Osteocyte (in vitro differentiated cells): ENCODE measurements around the gene EGFL8. TPM values are rescaled to one million over a fixed set of nuclear protein-coding genes. Genes with fewer than 3 reads are reported as not detected.
A peak's percentile ranks its signal among the peaks of the same experiment; 100 is the strongest.

Source experiments
- DNase-seq: peaks from one replicate; pipeline ENCODE4 v3.0.0; 2021; ENCODE audit warnings: mixed read lengths; ENCODE audit not compliant: unreplicated experiment; ENCODE audit errors: extremely low spot score
- H3K27ac Mint-ChIP-seq: one replicate; pipeline ENCODE4 v1.8.0; 2021; ENCODE audit warnings: mild to moderate bottlenecking, mixed read lengths; ENCODE audit not compliant: unreplicated experiment
- H3K27me3 Mint-ChIP-seq: one replicate; pipeline ENCODE4 v1.8.0; 2021; ENCODE audit warnings: mixed read lengths; ENCODE audit not compliant: unreplicated experiment
- H3K36me3 Mint-ChIP-seq: one replicate; pipeline ENCODE4 v1.8.0; 2021; ENCODE audit warnings: mixed read lengths; ENCODE audit not compliant: unreplicated experiment
- H3K4me1 Mint-ChIP-seq: one replicate; pipeline ENCODE4 v1.8.0; 2021; ENCODE audit warnings: mixed read lengths; ENCODE audit not compliant: unreplicated experiment
- H3K4me3 Mint-ChIP-seq: one replicate; pipeline ENCODE4 v1.8.0; 2021; ENCODE audit warnings: mild to moderate bottlenecking, moderate library complexity, mixed read lengths; ENCODE audit not compliant: unreplicated experiment
- H3K9me3 Mint-ChIP-seq: one replicate; pipeline ENCODE4 v1.8.0; 2021; ENCODE audit warnings: mixed read lengths; ENCODE audit not compliant: unreplicated experiment
- total RNA-seq: library from RNA; stranded (reverse); gene quantifications from 2 replicates; pipeline ENCODE4 v1.2.1, GENCODE V29; 2021
- TF ChIP-seq, protein P1 (sequence below): fragments of 200-600 bp; sonication (generic); IDR thresholded peaks from 2 replicates; pipeline ENCODE4 v1.5.0; 2021; ENCODE audit warnings: antibody characterized with exemption, mild to moderate bottlenecking, moderate library complexity

Gene EGFL8
- total RNA-seq, 1 donor from 2014 or later = 22.8 TPM

GRCh38 chr6:32168350-32168749, 4.0 kb downstream of the EGFL8 start:
- H3K36me3 Mint-ChIP-seq = peaks cover 42% of the 10 kb centered on the region
- peak overlapping the region; percentile 35 for H3K27ac Mint-ChIP-seq
- H3K4me1 Mint-ChIP-seq = peaks cover 7% of the 10 kb centered on the region
- H3K4me3 Mint-ChIP-seq = no peak overlapping the region
- no peaks in the 10 kb centered on the region for H3K27me3 Mint-ChIP-seq
- TF ChIP-seq, protein P1, sequence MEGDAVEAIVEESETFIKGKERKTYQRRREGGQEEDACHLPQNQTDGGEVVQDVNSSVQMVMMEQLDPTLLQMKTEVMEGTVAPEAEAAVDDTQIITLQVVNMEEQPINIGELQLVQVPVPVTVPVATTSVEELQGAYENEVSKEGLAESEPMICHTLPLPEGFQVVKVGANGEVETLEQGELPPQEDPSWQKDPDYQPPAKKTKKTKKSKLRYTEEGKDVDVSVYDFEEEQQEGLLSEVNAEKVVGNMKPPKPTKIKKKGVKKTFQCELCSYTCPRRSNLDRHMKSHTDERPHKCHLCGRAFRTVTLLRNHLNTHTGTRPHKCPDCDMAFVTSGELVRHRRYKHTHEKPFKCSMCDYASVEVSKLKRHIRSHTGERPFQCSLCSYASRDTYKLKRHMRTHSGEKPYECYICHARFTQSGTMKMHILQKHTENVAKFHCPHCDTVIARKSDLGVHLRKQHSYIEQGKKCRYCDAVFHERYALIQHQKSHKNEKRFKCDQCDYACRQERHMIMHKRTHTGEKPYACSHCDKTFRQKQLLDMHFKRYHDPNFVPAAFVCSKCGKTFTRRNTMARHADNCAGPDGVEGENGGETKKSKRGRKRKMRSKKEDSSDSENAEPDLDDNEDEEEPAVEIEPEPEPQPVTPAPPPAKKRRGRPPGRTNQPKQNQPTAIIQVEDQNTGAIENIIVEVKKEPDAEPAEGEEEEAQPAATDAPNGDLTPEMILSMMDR = no peak
- no peak for DNase-seq
- H3K9me3 Mint-ChIP-seq = no peaks in the 10 kb centered on the region

GRCh38 chr6:32168807-32169591, 4.6 kb downstream of the EGFL8 start:
- peak overlapping the region; percentile 4 for H3K27ac Mint-ChIP-seq
- H3K4me1 Mint-ChIP-seq = peaks cover 12% of the 10 kb centered on the region
- no peak overlapping the region for H3K4me3 Mint-ChIP-seq
- H3K9me3 Mint-ChIP-seq = no peaks in the 10 kb centered on the region
- no peak for DNase-seq
- peaks cover 42% of the 10 kb centered on the region for H3K36me3 Mint-ChIP-seq
- H3K27me3 Mint-ChIP-seq = no peaks in the 10 kb centered on the region
- TF ChIP-seq, protein P1 = no peak

DNA sequence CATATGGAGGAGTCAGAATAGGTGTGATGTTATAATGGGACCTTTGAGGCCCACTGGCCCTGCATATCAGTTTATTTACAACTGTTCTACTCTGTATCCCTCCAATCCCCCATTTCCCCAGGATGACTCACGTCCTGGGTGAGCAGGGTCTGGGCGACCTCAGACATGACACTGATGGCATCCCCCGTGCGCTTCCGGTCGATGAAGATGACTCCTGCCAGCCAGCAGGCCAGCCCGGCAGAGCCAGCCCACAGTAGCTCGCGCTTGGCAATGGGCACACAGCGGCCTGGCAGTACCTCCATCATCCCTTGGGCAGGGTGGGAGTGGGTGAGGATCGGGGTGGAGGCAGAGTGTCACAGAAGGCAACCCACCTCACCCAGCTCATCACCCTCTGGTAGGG, 5.9 kb downstream of the EGFL8 start:
- DNase-seq = no peak
- no peak overlapping the region for H3K4me3 Mint-ChIP-seq
- H3K4me1 Mint-ChIP-seq = peaks cover 23% of the 10 kb centered on the region
- peaks cover 38% of the 10 kb centered on the region for H3K36me3 Mint-ChIP-seq
- no peaks in the 10 kb centered on the region for H3K9me3 Mint-ChIP-seq
- H3K27me3 Mint-ChIP-seq = no peaks in the 10 kb centered on the region
- TF ChIP-seq, protein P1 = no peak
- H3K27ac Mint-ChIP-seq = no peak overlapping the region

DNA sequence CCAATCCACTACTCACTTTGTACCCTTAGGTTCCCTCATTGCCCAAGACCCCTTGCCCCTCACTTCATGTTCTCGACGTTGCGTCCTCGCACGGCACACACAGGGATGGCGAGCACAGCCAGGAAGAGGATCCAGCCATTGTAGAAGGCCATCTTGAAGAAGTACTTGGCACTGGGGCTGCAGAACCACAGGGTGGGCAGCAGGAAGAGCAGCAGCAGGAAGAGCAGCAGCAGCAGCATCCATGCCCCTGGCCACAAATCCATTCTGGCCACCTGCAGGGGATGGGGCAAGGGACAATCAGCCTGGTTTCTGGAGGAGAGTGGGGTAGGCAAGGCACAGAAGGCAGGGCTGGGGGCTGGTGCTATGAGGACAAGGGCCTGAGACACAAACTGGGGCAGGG, 6.8 kb downstream of the EGFL8 start:
- Mint-ChIP-seq H3K27ac (no peak overlapping the region), H3K9me3 (no peaks in the 10 kb centered on the region), H3K4me1 (peaks cover 26% of the 10 kb centered on the region), H3K36me3 (peaks cover 36% of the 10 kb centered on the region), H3K4me3 (no peak overlapping the region), H3K27me3 (no peaks in the 10 kb centered on the region)
- TF ChIP-seq, protein P1 = no peak
- no peak for DNase-seq

DNA sequence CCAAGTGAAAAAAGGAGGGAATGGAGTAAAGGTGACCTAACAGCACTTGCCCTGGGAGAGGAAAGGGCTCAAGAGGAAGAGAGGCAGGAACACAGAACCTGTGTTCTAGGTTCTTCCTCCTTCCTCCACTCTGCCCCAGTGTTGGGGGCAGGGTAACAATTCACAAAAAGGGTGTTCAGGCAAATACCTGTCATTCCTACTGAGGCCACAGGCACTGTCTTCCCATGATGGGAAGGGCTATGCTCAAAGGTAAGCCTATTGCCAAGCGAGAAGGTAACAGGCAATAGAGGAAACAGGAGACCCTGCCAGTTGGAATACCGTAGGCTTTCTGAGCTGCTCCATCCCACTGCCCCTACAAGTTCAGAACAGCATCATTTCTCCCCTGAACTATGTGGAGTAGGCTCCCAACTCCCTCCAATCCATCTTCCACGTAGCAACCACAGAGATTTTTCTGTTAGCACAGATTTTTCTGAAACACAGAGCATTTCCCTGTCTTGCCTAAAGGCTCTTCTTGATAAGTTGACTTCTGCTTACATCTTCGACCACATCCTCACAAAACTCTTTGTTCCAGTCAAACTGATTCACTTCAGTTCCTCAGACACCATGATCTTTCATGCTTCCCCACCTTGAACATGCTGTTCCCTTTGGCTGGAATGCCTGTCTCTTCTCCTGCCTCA, 8.8 kb downstream of the EGFL8 start:
- Mint-ChIP-seq H3K4me1 (peaks cover 35% of the 10 kb centered on the region), H3K27ac (peak overlapping the region; percentile 0), H3K27me3 (no peaks in the 10 kb centered on the region), H3K9me3 (no peaks in the 10 kb centered on the region), H3K4me3 (no peak overlapping the region), H3K36me3 (peaks cover 25% of the 10 kb centered on the region)
- no peak for DNase-seq
- TF ChIP-seq, protein P1 = no peak
